Stimulated activated CD8-positive, alpha-beta memory T cell treated with anti-CD3 and anti-CD28 coated beads, Interleukin-7, amount 100 ng/mL, for 4 hours (primary cell): ENCODE data around the gene DHX29.

ENCODE experiments used
- DNase-seq, 2 donors: peaks; one replicate each; pipeline ENCODE4 v3.0.0-alpha.2; 2020; ENCODE audit warnings: low read depth in 2 of 2

The DHX29 gene

GRCh38 chr5:55232985-55233928 is 74.2 kb downstream of the DHX29 start, which contains the start of gene CCNO:
CCNO (minus strand) TSS chr5:55233608; CDS start chr5:55233523, 85 bp downstream.
- DNase-seq = no peak

- DNase-seq = no peak
These were observed 75.1 kb downstream of the DHX29 start for GRCh38 chr5:55232271-55232984.

GRCh38 chr5:55231919-55232270 is 75.6 kb downstream of the DHX29 start:
- no peak for DNase-seq

GRCh38 chr5:55231029-55231918 is 76.2 kb downstream of the DHX29 start:
- no peak for DNase-seq

DNA sequence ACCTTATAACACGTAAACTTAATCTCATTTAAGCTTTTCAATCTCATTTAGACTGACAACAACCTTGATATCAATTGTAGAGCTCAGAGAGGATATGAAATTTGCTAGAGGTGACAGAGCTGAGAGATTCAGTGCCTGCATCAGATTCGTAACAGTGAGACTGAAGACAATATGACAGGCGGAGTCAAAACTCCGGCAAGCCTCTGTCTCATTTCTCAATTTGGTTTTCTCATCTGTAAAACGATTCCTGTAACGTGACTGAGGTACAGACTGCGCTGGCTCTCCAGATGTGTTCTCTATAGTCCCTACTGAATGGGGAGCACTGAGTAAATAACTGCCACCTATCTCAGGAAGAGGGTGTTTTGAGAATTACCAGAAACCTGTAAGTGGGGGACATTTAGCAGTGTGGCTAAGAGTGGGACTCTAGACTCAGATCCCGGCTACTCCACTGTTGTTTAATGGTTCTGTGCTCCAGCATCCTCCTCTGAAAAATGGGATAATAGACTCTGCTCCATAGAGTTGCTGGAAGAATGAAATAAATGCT is 77.3 kb downstream of the DHX29 start:
- no peak for DNase-seq

GRCh38 chr5:55227664-55228430 is 79.6 kb downstream of the DHX29 start:
- no peak for DNase-seq

DNA sequence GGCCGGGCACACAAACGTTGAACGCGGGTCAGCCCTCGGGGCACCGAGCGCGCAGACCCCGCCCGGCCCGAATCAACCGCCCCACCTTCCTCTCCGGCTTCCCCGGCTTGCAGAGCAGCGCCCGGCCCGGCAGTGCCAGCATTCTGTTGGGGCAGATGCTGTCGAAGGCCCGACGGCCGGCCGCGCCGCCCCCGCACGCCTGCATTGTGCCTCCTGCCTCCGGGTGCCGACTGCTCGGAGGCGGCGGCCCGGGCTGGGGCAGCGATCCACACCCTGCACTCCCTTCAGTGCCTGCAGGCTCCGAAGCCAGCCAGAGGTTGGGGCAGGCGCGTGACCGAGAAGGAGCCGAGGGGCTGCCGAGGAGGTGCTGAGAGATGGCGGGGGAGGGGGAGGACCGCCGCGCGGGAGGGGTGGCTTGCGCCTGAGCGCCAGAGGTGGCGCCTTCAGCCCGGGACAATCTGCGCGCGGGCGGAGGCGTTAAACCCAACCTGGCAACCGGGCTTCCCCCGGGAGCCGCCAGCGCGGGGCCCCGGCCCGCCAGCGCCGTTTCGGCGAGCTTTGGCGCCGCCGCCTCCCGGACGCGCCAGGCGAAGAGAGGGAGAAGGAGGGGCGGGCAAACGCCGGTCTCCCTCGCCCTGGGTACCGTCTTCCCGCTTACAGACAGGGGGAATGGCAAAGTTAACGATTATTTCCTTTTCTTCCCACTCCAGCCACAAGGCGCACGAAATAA is 80.4 kb downstream of the DHX29 start, which contains the start of gene MCIDAS:
Gene MCIDAS (minus strand): TSS at position 382 of the 730 bp plus-strand sequence. CDS start 177 bp downstream, at position 205.
- DNase-seq = peak in 1 of 2 donors; percentile 54

- no peak for DNase-seq
These were observed 81.2 kb downstream of the DHX29 start for GRCh38 chr5:55226027-55226933.

- no peak for DNase-seq
These were observed 82.1 kb downstream of the DHX29 start for GRCh38 chr5:55225346-55225745.

- DNase-seq = no peak
These were observed 83.7 kb downstream of the DHX29 start for GRCh38 chr5:55223812-55224240.

GRCh38 chr5:55222985-55223811 is 84.3 kb downstream of the DHX29 start:
- DNase-seq = no peak

DNA sequence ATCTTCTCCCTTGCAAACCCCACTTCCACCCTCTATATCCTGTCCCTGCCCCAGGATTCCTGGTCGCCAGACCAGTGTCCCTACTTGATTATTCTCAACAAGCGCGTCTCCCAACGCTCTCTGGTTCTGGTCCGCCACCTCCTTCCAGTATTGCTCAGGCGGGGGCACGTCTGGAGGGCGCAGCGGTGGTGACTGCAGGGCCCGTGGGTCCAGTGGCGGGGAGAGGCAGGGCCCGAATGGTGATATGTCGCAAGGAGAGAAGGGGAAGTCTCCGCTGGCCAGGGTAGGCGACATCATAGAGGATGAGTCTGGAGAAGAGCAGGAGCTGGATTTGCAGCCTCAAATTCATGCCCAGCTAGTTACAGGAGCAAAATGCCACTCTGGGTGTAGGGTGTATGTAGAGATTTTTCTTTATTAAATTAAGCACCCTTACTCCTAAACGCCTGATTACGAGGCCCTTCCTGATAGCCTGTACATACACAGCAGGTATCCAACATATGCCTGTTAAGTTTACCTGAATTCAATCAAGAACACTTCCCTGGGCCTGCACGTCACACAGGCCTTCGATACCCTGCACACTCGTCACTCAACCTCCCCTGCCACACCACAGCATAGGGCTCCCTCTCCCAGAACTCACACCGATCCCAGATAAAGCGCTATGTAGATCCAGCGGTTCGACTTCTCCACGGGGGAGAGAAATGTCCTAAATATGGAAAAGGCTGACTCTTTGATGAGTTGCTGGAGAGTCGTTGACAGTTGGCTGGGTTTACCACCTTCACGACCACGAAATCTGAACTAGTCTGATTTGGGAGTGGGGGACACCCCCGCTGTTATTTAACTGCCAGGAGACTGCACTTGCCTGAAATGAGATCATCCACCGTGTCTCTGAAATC is 85.2 kb downstream of the DHX29 start:
- no peak for DNase-seq

GRCh38 chr5:55220433-55221185 is 86.9 kb downstream of the DHX29 start:
- DNase-seq = no peak

DNA sequence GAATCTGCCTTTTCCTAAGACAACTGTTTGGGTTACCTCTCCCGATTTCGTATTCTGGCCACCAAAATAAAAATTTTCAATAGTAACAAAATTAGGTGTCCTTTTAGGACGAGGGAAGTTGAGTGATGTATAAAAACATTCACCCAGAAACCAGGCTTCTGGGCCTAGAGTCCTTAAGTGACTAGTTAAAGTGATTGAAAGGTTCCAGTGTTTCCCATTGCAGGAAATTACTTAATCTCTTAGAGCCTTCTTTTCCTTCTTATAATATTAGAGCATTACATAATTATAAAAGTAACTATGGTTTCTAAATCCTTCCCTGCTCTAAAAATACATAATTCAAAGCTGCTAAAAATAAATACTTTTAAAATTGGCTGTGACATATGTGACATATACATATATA is 87.7 kb downstream of the DHX29 start:
- DNase-seq = no peak

- DNase-seq = no peak
These were observed 88.5 kb downstream of the DHX29 start for GRCh38 chr5:55218967-55219366.

GRCh38 chr5:55211184-55211874 is 96.2 kb downstream of the DHX29 start:
- DNase-seq = no peak
